Measurements from ENCODE around the gene AR. TPM values are rescaled to one million over a fixed set of nuclear protein-coding genes. Genes with fewer than 3 reads are reported as not detected.

The AR gene
- total and polyA plus RNA-seq, 2 of the 8 experiments (the other 6 are each of a cell fraction or from before 2014, with no cell fraction given) = 7.1 to 10.7 TPM

DNA sequence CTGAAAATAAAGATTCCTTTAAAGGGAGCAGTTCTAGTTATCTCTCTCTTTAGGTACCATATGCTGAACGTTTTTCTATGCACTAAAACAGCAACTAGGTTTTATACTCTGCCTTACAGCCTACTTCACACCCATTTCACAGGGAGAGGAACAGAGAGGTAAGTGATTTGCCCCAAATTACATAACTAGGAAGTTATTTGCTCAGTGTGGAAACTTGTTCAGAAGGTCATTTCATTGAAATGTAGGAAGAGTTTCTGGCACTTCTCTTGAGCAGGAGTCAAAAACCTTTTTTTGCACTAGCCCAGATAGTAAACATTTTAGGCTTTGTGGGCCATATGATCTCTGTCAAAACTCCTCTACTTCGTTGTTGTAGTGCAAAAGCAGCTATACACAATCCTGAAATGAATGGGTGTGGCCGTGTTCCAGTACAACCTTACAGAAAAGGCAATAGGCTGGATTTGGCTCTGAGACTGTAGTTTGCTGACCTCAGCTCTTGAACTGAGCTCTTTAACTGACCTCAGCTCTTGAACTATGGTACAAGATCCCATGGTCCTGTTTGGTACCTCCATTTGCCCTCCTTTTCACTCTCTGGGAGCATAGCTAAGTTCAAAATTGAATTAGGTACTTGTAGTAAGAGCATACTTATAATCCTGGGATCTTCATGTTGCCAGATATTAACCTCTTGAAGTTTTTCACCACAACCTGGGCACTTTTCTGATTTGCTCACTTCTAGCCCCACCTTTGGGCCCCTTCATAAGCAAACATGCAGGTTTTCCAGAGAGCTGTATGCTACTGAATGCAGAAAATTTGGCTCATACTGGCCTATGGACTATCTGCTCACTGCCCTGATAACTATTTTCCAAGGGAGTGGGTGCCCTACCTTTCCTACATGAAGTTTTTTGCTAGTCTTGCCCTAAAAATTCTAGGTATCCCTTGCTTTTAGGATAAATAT, 53.3 kb downstream of the AR start:
- H3K9ac ChIP-seq (replicated peaks in 1 of 4; ENCODE audit: extremely low read depth in 1 of 4, low read depth in 3 of 4, low read length in 3 of 4) = no peak overlapping the region
- no peak overlapping the region for H2BK120ac ChIP-seq (replicated peaks; ENCODE audit: low read depth, low read length)
- no peaks in the 10 kb centered on the region for H3K36me3 ChIP-seq (ENCODE audit: control insufficient read depth in 2 of 4, insufficient read depth in 4 of 4, low read length in 3 of 4)
- H3K18ac ChIP-seq (ENCODE audit: extremely low read depth, low read length) = no peak overlapping the region
- no peak overlapping the region for H2BK12ac ChIP-seq (ENCODE audit: low read depth, low read length)
- H2AFZ ChIP-seq (ENCODE audit: low read length) = no peak overlapping the region
- H3K4me1 ChIP-seq (replicated peaks in 1 of 4; ENCODE audit: control insufficient read depth in 3 of 4, insufficient read depth in 4 of 4, low read length in 3 of 4) = no peaks in the 10 kb centered on the region
- no peak overlapping the region for H3K4ac ChIP-seq (replicated peaks; ENCODE audit: insufficient read length, low read depth, low read length)
- no peak overlapping the region for H3K27ac ChIP-seq (ENCODE audit: low read depth, low read length)
- H3K14ac ChIP-seq (ENCODE audit: insufficient read length) = no peak overlapping the region
- POLR2A ChIA-PET (ENCODE audit: partially characterized antibody) = no interaction called here
- DNase-seq (ENCODE audit: low read depth in 1 of 2, low spot score in 2 of 2) = no peak
- no peaks in the 10 kb centered on the region for H4K20me1 ChIP-seq (replicated peaks in 1 of 2; ENCODE audit: control insufficient read depth in 1 of 2, insufficient read depth in 2 of 2, low read length in 2 of 2)
- no peaks in the 10 kb centered on the region for H3K27me3 ChIP-seq (replicated peaks in 1 of 4; ENCODE audit: control insufficient read depth in 3 of 4, extremely low read depth in 1 of 4, insufficient read depth in 3 of 4, low read length in 3 of 4)
- WGBS, 2 experiments (ENCODE audit: extremely low coverage in 1 of 2, insufficient coverage in 1 of 2, insufficient read length in 1 of 2, insufficient replicate concordance in 2 of 2, low coverage in 1 of 2, low lambda C conversion rate in 2 of 2, missing lambda C conversion rate in 1 of 2) = 100% methylated on average over 3 of the region's 3 CpGs; no CpG with 5 or more reads in 1 of the 2 experiments
- CTCF ChIA-PET (ENCODE audit: partially characterized antibody) = no interaction called here
- no peak overlapping the region for H3K4me2 ChIP-seq (ENCODE audit: insufficient read depth in 1 of 2, low read depth in 2 of 2, low read length in 2 of 2)
- H3K56ac ChIP-seq (replicated peaks; ENCODE audit: insufficient read length, low read depth, low read length) = no peak overlapping the region
- H3K79me1 ChIP-seq (ENCODE audit: low read depth, low read length) = no peaks in the 10 kb centered on the region
- no peak overlapping the region for H2BK20ac ChIP-seq (ENCODE audit: low read length)
- no peak overlapping the region for H2AK5ac ChIP-seq (ENCODE audit: low read depth, low read length)
- H2BK15ac ChIP-seq (ENCODE audit: low read length) = no peak overlapping the region
- H4K91ac ChIP-seq (replicated peaks; ENCODE audit: insufficient read length, low read length) = no peak overlapping the region
- no peak overlapping the region for H4K8ac ChIP-seq (ENCODE audit: extremely low read depth, insufficient read depth, low read length)
- no peak overlapping the region for H2BK5ac ChIP-seq (ENCODE audit: low read depth, low read length)
- H3K23ac ChIP-seq (ENCODE audit: insufficient read length) = no peak overlapping the region
- TF ChIP-seq ZNF274 (IDR thresholded peaks at IDR 0.05; ENCODE audit: borderline replicate concordance, extremely low read depth, low read length) (no peak), RBBP5 (IDR thresholded peaks at IDR 0.05; ENCODE audit: borderline replicate concordance, low read depth, low read length) (no peak), JUN (IDR thresholded peaks at IDR 0.05; ENCODE audit: low read depth, low read length) (no peak), YY1 (IDR thresholded peaks at IDR 0.05; ENCODE audit: low read depth, low read length) (no peak), EGR1 (IDR thresholded peaks at IDR 0.05; ENCODE audit: borderline replicate concordance, low read depth, low read length) (no peak)
- H3K9me3 ChIP-seq (ENCODE audit: insufficient read depth in 2 of 2, low read depth in 1 of 2, low read length in 1 of 2) = no peaks in the 10 kb centered on the region
- H4K5ac ChIP-seq (ENCODE audit: insufficient read length, low read depth, low read length) = no peak overlapping the region
- no peaks in the 10 kb centered on the region for H3K79me2 ChIP-seq (ENCODE audit: control insufficient read depth in 1 of 2, insufficient read depth in 2 of 2, low read length in 2 of 2)
- no peak overlapping the region for H3K4me3 ChIP-seq (ENCODE audit: extremely low read depth in 1 of 4, insufficient read depth in 2 of 4, low read depth in 3 of 4, low read length in 4 of 4)
- no peak for FAIRE-seq
- no peaks in the 10 kb centered on the region for H3K23me2 ChIP-seq (ENCODE audit: low read depth, low read length)

Measured in H1 (cell line).